H9 (cell line): ENCODE measurements around the gene FAM117A. TPM values are rescaled to one million over a fixed set of nuclear protein-coding genes. Genes with fewer than 3 reads are reported as not detected.

ENCODE experiments used
- DNase-seq: peaks from one replicate; pipeline ENCODE4 v3.0.0-alpha.2; 2017
- H2AFZ ChIP-seq: one replicate; pipeline ENCODE4 v1.6.1; 2013; ENCODE audit warnings: mild to moderate bottlenecking, low read length, control low read depth, moderate library complexity
- H2AK5ac ChIP-seq: 2 replicates; pipeline ENCODE4 v1.6.1; 2013; ENCODE audit warnings: low read length, control low read depth, mixed read lengths; ENCODE audit not compliant: insufficient read length
- H2BK120ac ChIP-seq: one replicate; pipeline ENCODE4 v1.6.1; 2013; ENCODE audit warnings: low read depth, mild to moderate bottlenecking, low read length, control low read depth, inconsistent platforms; ENCODE audit not compliant: poor library complexity, severe bottlenecking
- H2BK12ac ChIP-seq: 2 replicates; pipeline ENCODE4 v1.6.1; 2013; ENCODE audit warnings: low read length, control low read depth, mixed read lengths, low read depth; ENCODE audit not compliant: insufficient read length
- H2BK15ac ChIP-seq: 2 replicates; pipeline ENCODE4 v1.6.1; 2013; ENCODE audit warnings: low read depth, low read length, control low read depth
- H2BK20ac ChIP-seq: one replicate; pipeline ENCODE4 v1.6.1; 2013; ENCODE audit warnings: low read depth, mild to moderate bottlenecking, low read length, control low read depth, inconsistent platforms; ENCODE audit not compliant: poor library complexity, severe bottlenecking
- H2BK5ac ChIP-seq: 2 replicates; pipeline ENCODE4 v1.6.1; 2013; ENCODE audit warnings: low read length, control low read depth, mixed read lengths; ENCODE audit not compliant: insufficient read length
- H3K14ac ChIP-seq: 2 replicates; pipeline ENCODE4 v1.6.1; 2013; ENCODE audit warnings: low read length, control low read depth; ENCODE audit not compliant: insufficient read depth
- H3K18ac ChIP-seq: 2 replicates; pipeline ENCODE4 v1.6.1; 2013; ENCODE audit warnings: low read depth, mild to moderate bottlenecking, mixed read lengths, low read length, control low read depth; ENCODE audit not compliant: insufficient read length
- H3K23ac ChIP-seq: 2 replicates; pipeline ENCODE4 v1.6.1; 2013; ENCODE audit warnings: low read length, control low read depth, mixed read lengths, low read depth; ENCODE audit not compliant: insufficient read length
- H3K23me2 ChIP-seq: 2 replicates; pipeline ENCODE4 v1.6.1; 2013; ENCODE audit warnings: low read depth, mild to moderate bottlenecking, mixed read lengths, low read length, control low read depth; ENCODE audit not compliant: insufficient read length, poor library complexity, severe bottlenecking
- H3K27ac ChIP-seq: 2 replicates; pipeline ENCODE4 v1.5.1; 2013; ENCODE audit warnings: low read length, control low read depth, mixed read lengths, low read depth; ENCODE audit not compliant: insufficient read length
- H3K27me3 ChIP-seq: 2 replicates; pipeline ENCODE4 v1.6.1; 2013; ENCODE audit warnings: low read length, control low read depth, inconsistent platforms; ENCODE audit not compliant: insufficient read depth
- H3K4ac ChIP-seq: 2 replicates; pipeline ENCODE4 v1.6.1; 2013; ENCODE audit warnings: low read depth, mild to moderate bottlenecking, control low read depth, inconsistent platforms, low read length, moderate library complexity
- H3K4me1 ChIP-seq: 2 replicates; pipeline ENCODE4 v1.6.1; 2013; ENCODE audit warnings: low read length, control low read depth, inconsistent platforms; ENCODE audit not compliant: insufficient read depth
- H3K4me2 ChIP-seq: 2 replicates; pipeline ENCODE4 v1.6.1; 2013; ENCODE audit warnings: low read length, control low read depth, mixed read lengths; ENCODE audit not compliant: insufficient read length, insufficient read depth
- H3K56ac ChIP-seq: 2 replicates; pipeline ENCODE4 v1.6.1; 2013; ENCODE audit warnings: low read depth, mild to moderate bottlenecking, mixed read lengths, low read length, control low read depth; ENCODE audit not compliant: insufficient read length
- H3K79me1 ChIP-seq: 2 replicates; pipeline ENCODE4 v1.6.1; 2013; ENCODE audit warnings: low read depth, mild to moderate bottlenecking, moderate library complexity, low read length, control low read depth, inconsistent platforms; ENCODE audit not compliant: insufficient read depth, poor library complexity, severe bottlenecking
- H3K79me2 ChIP-seq: 2 replicates; pipeline ENCODE4 v1.6.1; 2013; ENCODE audit warnings: low read length, control low read depth, inconsistent platforms; ENCODE audit not compliant: insufficient read depth
- H3K9ac ChIP-seq: 2 replicates; pipeline ENCODE4 v1.6.1; 2013; ENCODE audit warnings: low read length, control low read depth, mixed read lengths; ENCODE audit not compliant: insufficient read length; ENCODE audit errors: extremely low read depth
- H3K9me3 ChIP-seq: one replicate; pipeline ENCODE4 v1.6.1; 2013; ENCODE audit warnings: low read depth, low read length, inconsistent platforms; ENCODE audit not compliant: control insufficient read depth
- H3T11ph ChIP-seq: one replicate; pipeline ENCODE4 v1.6.1; 2013; ENCODE audit warnings: mild to moderate bottlenecking, low read length, control low read depth, inconsistent platforms
- H4K20me1 ChIP-seq: one replicate; pipeline ENCODE4 v1.6.1; 2013; ENCODE audit not compliant: control insufficient read depth, insufficient read length, insufficient read depth
- H4K5ac ChIP-seq: 2 replicates; pipeline ENCODE4 v1.6.1; 2013; ENCODE audit warnings: low read depth, mild to moderate bottlenecking, mixed read lengths, low read length, control low read depth; ENCODE audit not compliant: insufficient read length
- H4K8ac ChIP-seq: replicated peaks from 2 replicates; pipeline ENCODE4 v1.6.1; 2013; ENCODE audit warnings: low read length, control low read depth, mixed read lengths, low read depth; ENCODE audit not compliant: insufficient read length
- H4K91ac ChIP-seq: 2 replicates; pipeline ENCODE4 v1.6.1; 2013; ENCODE audit warnings: low read depth, mild to moderate bottlenecking, moderate library complexity, mixed read lengths, low read length, control low read depth; ENCODE audit not compliant: insufficient read length
- H3K27ac Mint-ChIP-seq, 3 experiments: 2 replicates in 2 of 3; 3 replicates in 1 of 3; pipeline ENCODE4 v1.8.0; 2020 to 2021; ENCODE audit warnings: mixed read lengths in 3 of 3, mild to moderate bottlenecking in 1 of 3, moderate library complexity in 1 of 3
- H3K27me3 Mint-ChIP-seq: 2 replicates; pipeline ENCODE4 v1.8.0; 2021; ENCODE audit warnings: low read depth, mild to moderate bottlenecking, moderate library complexity, mixed read lengths
- H3K36me3 Mint-ChIP-seq, 3 experiments: 2 replicates in 2 of 3; 3 replicates in 1 of 3; pipeline ENCODE4 v1.8.0; 2020 to 2021; ENCODE audit warnings: low read depth in 3 of 3, mixed read lengths in 3 of 3; ENCODE audit not compliant: insufficient read depth in 1 of 3
- H3K4me1 Mint-ChIP-seq, 2 experiments: 2 replicates each; pipeline ENCODE4 v1.8.0; 2020; ENCODE audit warnings: mixed read lengths in 2 of 2
- H3K4me3 Mint-ChIP-seq, 2 experiments: 2 replicates in 1 of 2; 3 replicates in 1 of 2; pipeline ENCODE4 v1.8.0; 2020 to 2021; ENCODE audit warnings: mild to moderate bottlenecking in 2 of 2, mixed read lengths in 2 of 2, moderate library complexity in 1 of 2
- H3K9me3 Mint-ChIP-seq, 2 experiments: 2 replicates in 1 of 2; 3 replicates in 1 of 2; pipeline ENCODE4 v1.8.0; 2020; ENCODE audit warnings: mild to moderate bottlenecking in 2 of 2, mixed read lengths in 2 of 2, moderate library complexity in 1 of 2
- CTCF ChIP-seq: fragments of 200-600 bp; sonication (generic); conservative IDR thresholded peaks from 3 replicates; pipeline ENCODE4 v1.8.0; 2021; ENCODE audit warnings: antibody characterized with exemption, mild to moderate bottlenecking
- WGBS: extraction: QIAGEN DNeasy Blood & Tissue Kit; methylation state at CpG from one replicate; pipeline ENCODE4 v1.1.7; 2013; ENCODE audit warnings: missing lambda C conversion rate, low lambda C conversion rate, mixed read lengths; ENCODE audit not compliant: insufficient read length; ENCODE audit errors: extremely low coverage; 5-methylcytosine and 5-hydroxymethylcytosine counted together
- total RNA-seq: library from RNA; stranded (reverse); gene quantifications from 2 replicates; pipeline ENCODE4 v1.2.1, GENCODE V29; 2021

FAM117A gene
- total RNA-seq, 1 experiment from 2014 or later, result 21.1 TPM

GRCh38 chr17:49741009-49741691 lies 22.8 kb downstream of the FAM117A start:
- no peaks in the 10 kb centered on the region for H4K20me1 ChIP-seq
- WGBS, result no CpG with 5 or more reads among the region's 5 CpGs
- H3K27ac ChIP-seq, result no peak overlapping the region
- H2BK12ac ChIP-seq, result no peak overlapping the region
- H2AK5ac ChIP-seq, result no peak overlapping the region
- TF ChIP-seq CTCF, result no peak
- H4K5ac ChIP-seq, result no peak overlapping the region
- no peak for DNase-seq
- no peaks in the 10 kb centered on the region for H3K9me3 Mint-ChIP-seq
- no peak overlapping the region for H3K9ac ChIP-seq
- no peaks in the 10 kb centered on the region for H3K9me3 ChIP-seq
- no peak overlapping the region for H2AFZ ChIP-seq
- H3K23me2 ChIP-seq, result no peaks in the 10 kb centered on the region
- no peak overlapping the region for H3K56ac ChIP-seq
- H3K4me3 Mint-ChIP-seq, result no peak overlapping the region
- no peak overlapping the region for H3K23ac ChIP-seq
- no peak overlapping the region for H2BK15ac ChIP-seq
- H3T11ph ChIP-seq, result no peak overlapping the region
- no peak overlapping the region for H3K4ac ChIP-seq
- no peak overlapping the region for H3K18ac ChIP-seq
- H2BK20ac ChIP-seq, result no peak overlapping the region
- no peak overlapping the region for H4K91ac ChIP-seq
- H3K27me3 ChIP-seq, result no peaks in the 10 kb centered on the region
- peaks cover 2% of the 10 kb centered on the region; the same call in 1 of the 2 replicates for H3K79me2 ChIP-seq
- no peak overlapping the region for H4K8ac ChIP-seq
- peaks cover 3 to 8% (median 4%) of the 10 kb centered on the region in 3 experiments; a peak in 4 of 7 replicates for H3K36me3 Mint-ChIP-seq
- H3K79me1 ChIP-seq, result peaks cover 14% of the 10 kb centered on the region
- no peaks in the 10 kb centered on the region for H3K4me1 Mint-ChIP-seq
- no peaks in the 10 kb centered on the region for H3K4me1 ChIP-seq
- no peak overlapping the region for H2BK5ac ChIP-seq
- H3K27ac Mint-ChIP-seq, result peak overlapping the region in 2 of 3 experiments; percentile 21 to 88; a peak in 1 of 7 replicates
- no peaks in the 10 kb centered on the region for H3K27me3 Mint-ChIP-seq
- H3K4me2 ChIP-seq, result no peak overlapping the region
- no peak overlapping the region for H3K14ac ChIP-seq
- no peak overlapping the region for H2BK120ac ChIP-seq
